Liver (tissue), 9 donors: ENCODE results near the gene PAPOLG. TPM values are rescaled to one million over a fixed set of nuclear protein-coding genes. Genes with fewer than 3 reads are reported as not detected.

Experiments
- DNase-seq: peaks from one replicate; pipeline ENCODE4 v3.0.0-alpha.2; 2017; ENCODE audit warnings: low spot score
- H3K27ac ChIP-seq, 2 donors: one replicate each; pipeline ENCODE4 v1.7.0; 2013; ENCODE audit warnings: inconsistent platforms in 2 of 2, low read length in 2 of 2, control low read depth in 1 of 2, low read depth in 1 of 2, mild to moderate bottlenecking in 1 of 2
- H3K27me3 ChIP-seq, 4 donors: one replicate each; pipeline versions ENCODE4 v1.6.1 to v1.7.0; 2013; ENCODE audit warnings: low read length in 3 of 4, inconsistent platforms in 1 of 4, mild to moderate bottlenecking in 1 of 4, moderate library complexity in 1 of 4; ENCODE audit not compliant: control insufficient read depth in 4 of 4, insufficient read depth in 4 of 4
- H3K36me3 ChIP-seq, 4 donors: one replicate each; pipeline versions ENCODE4 v1.6.1 to v1.7.0; 2013; ENCODE audit warnings: low read length in 3 of 4, mild to moderate bottlenecking in 3 of 4, low read depth in 1 of 4, moderate library complexity in 1 of 4; ENCODE audit not compliant: control insufficient read depth in 4 of 4, insufficient read depth in 3 of 4
- H3K4me1 ChIP-seq, 4 donors: one replicate each; pipeline versions ENCODE4 v1.6.1 to v1.7.0; 2013; ENCODE audit warnings: low read length in 3 of 4, mild to moderate bottlenecking in 3 of 4, moderate library complexity in 1 of 4; ENCODE audit not compliant: control insufficient read depth in 4 of 4, insufficient read depth in 4 of 4
- H3K4me3 ChIP-seq, 3 donors: one replicate each; pipeline versions ENCODE4 v1.6.1 to v1.7.0; 2013; ENCODE audit warnings: low read length in 3 of 3, control low read depth in 1 of 3, low read depth in 1 of 3, mild to moderate bottlenecking in 1 of 3
- H3K9ac ChIP-seq, 2 donors: one replicate each; pipeline ENCODE4 v1.7.0; 2013; ENCODE audit warnings: low read length in 2 of 2, mild to moderate bottlenecking in 2 of 2, moderate library complexity in 2 of 2, control low read depth in 1 of 2, low read depth in 1 of 2
- H3K9me3 ChIP-seq, 4 donors: one replicate each; pipeline versions ENCODE4 v1.6.1 to v1.7.0; 2013; ENCODE audit warnings: low read length in 3 of 4; ENCODE audit not compliant: control insufficient read depth in 4 of 4
- ATF3 ChIP-seq: IDR thresholded peaks from 2 replicates; pipeline ENCODE4 v1.6.1; 2016; ENCODE audit warnings: antibody characterized with exemption
- CTCF ChIP-seq: fragments of 150-350 bp; IDR thresholded peaks from 2 replicates; pipeline ENCODE4 v1.5.1; 2017; ENCODE audit warnings: improper control_type of control experiment, low read depth, low read length; ENCODE audit not compliant: missing input control
- EGR1 ChIP-seq, 2 donors: IDR thresholded peaks; 2 replicates each; pipeline ENCODE4 v1.6.1; 2016 to 2018; ENCODE audit warnings: antibody characterized with exemption in 2 of 2, low read depth in 2 of 2
- FOXA1 ChIP-seq: IDR thresholded peaks from 2 replicates; pipeline ENCODE4 v1.6.1; 2016; ENCODE audit warnings: antibody characterized with exemption
- FOXA2 ChIP-seq: IDR thresholded peaks from 2 replicates; pipeline ENCODE4 v1.6.1; 2016; ENCODE audit warnings: antibody characterized with exemption
- GABPA ChIP-seq, 2 donors: IDR thresholded peaks in 1 of 2; conservative IDR thresholded peaks in 1 of 2; 2 replicates each; pipeline ENCODE4 v1.6.1; 2016; ENCODE audit warnings: antibody characterized with exemption in 2 of 2, mild to moderate bottlenecking in 1 of 2, moderate library complexity in 1 of 2
- HNF4A ChIP-seq, 2 donors: conservative IDR thresholded peaks; 2 replicates each; pipeline ENCODE4 v1.6.1; 2016; ENCODE audit warnings: antibody characterized with exemption in 2 of 2, mild to moderate bottlenecking in 2 of 2
- JUND ChIP-seq, 2 donors: IDR thresholded peaks; 2 replicates each; pipeline ENCODE4 v1.6.1; 2016; ENCODE audit warnings: antibody characterized with exemption in 2 of 2
- NR2F2 ChIP-seq: IDR thresholded peaks from 2 replicates; pipeline ENCODE4 v1.6.1; 2016; ENCODE audit warnings: antibody characterized with exemption
- RAD21 ChIP-seq, 2 donors: IDR thresholded peaks; 2 replicates each; pipeline ENCODE4 v1.6.1; 2016; ENCODE audit warnings: antibody characterized with exemption in 2 of 2, mild to moderate bottlenecking in 2 of 2
- SP1 ChIP-seq: IDR thresholded peaks from 2 replicates; pipeline ENCODE4 v1.6.1; 2018; ENCODE audit warnings: antibody characterized with exemption, mild to moderate bottlenecking
- TAF1 ChIP-seq: conservative IDR thresholded peaks from 2 replicates; pipeline ENCODE4 v1.6.1; 2016; ENCODE audit warnings: antibody characterized with exemption, mild to moderate bottlenecking
- YY1 ChIP-seq: IDR thresholded peaks from 2 replicates; pipeline ENCODE4 v1.6.1; 2016; ENCODE audit warnings: antibody characterized with exemption, mild to moderate bottlenecking
- WGBS: extraction: QIAGEN DNeasy Blood & Tissue Kit; methylation state at CpG from one replicate; pipeline ENCODE4 v1.1.7; 2013; 5-methylcytosine and 5-hydroxymethylcytosine counted together
- polyA plus RNA-seq, 2 donors: library from polyadenylated mRNA; stranded (reverse) in 1 of 2; unstranded in 1 of 2; fragments of 200-250 nt in 1 of 2; fragments of >200 nt in 1 of 2; fragmentation: Nextera tagmentation in 1 of 2; extraction: Ambion mirVana in 1 of 2; gene quantifications; one replicate each; pipeline versions ENCODE4 v1.2.1 to v1.2.3, GENCODE V29; 2013 to 2015
- total RNA-seq, 2 donors: library from RNA; depleted of rRNA; stranded (reverse); fragments of >200 nt; gene quantifications; one replicate each; pipeline ENCODE4 v1.2.3, GENCODE V29; 2014
- TF ChIP-seq, protein P1 (sequence below): IDR thresholded peaks from 2 replicates; pipeline ENCODE4 v1.6.1; 2016; ENCODE audit warnings: antibody characterized with exemption
- TF ChIP-seq, protein P2 (sequence below): IDR thresholded peaks from 2 replicates; pipeline ENCODE4 v1.6.1; 2016; ENCODE audit warnings: antibody characterized with exemption, mild to moderate bottlenecking
- TF ChIP-seq, protein P3 (sequence below): IDR thresholded peaks from 2 replicates; pipeline ENCODE4 v1.6.1; 2016; ENCODE audit warnings: antibody characterized with exemption
- donor health status: healthy.
- donor health status: healthy.
- donor health status: healthy.
- donor health status: healthy.
- donor health status: healthy.

Gene PAPOLG
- total and polyA plus RNA-seq, 4 donors: 1.8 to 7.7 (median 3.6) TPM

DNA sequence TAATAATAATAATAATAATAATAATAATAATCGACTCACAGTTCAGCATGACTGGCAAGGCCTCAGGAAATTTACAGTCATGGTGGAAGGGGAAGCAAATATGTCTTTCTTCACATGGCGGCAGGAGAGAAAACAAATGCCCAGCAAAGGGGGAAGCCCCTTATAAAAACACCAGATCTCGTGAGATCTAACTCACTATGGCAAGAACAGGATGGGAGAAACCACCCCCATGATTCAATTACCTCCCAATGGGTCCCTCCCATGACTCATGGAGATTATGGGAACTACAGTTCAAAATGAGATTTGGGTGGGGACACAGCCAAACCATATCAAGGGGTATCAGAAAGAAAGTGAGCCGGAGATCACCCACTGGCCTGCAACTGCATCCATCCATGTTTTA, 40.5 kb upstream of the PAPOLG start:
- 95% methylated on average over 4 of the region's 4 CpGs for WGBS
- Histone ChIP-seq H3K27me3 (no peaks in the 10 kb centered on the region), H3K9ac (no peak overlapping the region), H3K36me3 (no peaks in the 10 kb centered on the region), H3K9me3 (no peaks in the 10 kb centered on the region), H3K4me3 (no peak overlapping the region), H3K4me1 (no peaks in the 10 kb centered on the region), H3K27ac (no peak overlapping the region)
- TF ChIP-seq FOXA1 (no peak), GABPA (IDR thresholded peaks at IDR 0.05 in 1 of 2, conservative IDR thresholded peaks at IDR 0.05 in 1 of 2) (no peak), JUND (IDR thresholded peaks at IDR 0.05) (no peak), TAF1 (no peak), CTCF (no peak), NR2F2 (no peak), YY1 (no peak), FOXA2 (no peak)
- TF ChIP-seq, protein P1, sequence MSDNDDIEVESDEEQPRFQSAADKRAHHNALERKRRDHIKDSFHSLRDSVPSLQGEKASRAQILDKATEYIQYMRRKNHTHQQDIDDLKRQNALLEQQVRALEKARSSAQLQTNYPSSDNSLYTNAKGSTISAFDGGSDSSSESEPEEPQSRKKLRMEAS: no peak
- TF ChIP-seq, protein P2, sequence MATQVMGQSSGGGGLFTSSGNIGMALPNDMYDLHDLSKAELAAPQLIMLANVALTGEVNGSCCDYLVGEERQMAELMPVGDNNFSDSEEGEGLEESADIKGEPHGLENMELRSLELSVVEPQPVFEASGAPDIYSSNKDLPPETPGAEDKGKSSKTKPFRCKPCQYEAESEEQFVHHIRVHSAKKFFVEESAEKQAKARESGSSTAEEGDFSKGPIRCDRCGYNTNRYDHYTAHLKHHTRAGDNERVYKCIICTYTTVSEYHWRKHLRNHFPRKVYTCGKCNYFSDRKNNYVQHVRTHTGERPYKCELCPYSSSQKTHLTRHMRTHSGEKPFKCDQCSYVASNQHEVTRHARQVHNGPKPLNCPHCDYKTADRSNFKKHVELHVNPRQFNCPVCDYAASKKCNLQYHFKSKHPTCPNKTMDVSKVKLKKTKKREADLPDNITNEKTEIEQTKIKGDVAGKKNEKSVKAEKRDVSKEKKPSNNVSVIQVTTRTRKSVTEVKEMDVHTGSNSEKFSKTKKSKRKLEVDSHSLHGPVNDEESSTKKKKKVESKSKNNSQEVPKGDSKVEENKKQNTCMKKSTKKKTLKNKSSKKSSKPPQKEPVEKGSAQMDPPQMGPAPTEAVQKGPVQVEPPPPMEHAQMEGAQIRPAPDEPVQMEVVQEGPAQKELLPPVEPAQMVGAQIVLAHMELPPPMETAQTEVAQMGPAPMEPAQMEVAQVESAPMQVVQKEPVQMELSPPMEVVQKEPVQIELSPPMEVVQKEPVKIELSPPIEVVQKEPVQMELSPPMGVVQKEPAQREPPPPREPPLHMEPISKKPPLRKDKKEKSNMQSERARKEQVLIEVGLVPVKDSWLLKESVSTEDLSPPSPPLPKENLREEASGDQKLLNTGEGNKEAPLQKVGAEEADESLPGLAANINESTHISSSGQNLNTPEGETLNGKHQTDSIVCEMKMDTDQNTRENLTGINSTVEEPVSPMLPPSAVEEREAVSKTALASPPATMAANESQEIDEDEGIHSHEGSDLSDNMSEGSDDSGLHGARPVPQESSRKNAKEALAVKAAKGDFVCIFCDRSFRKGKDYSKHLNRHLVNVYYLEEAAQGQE: no peak
- TF ChIP-seq, protein P3, sequence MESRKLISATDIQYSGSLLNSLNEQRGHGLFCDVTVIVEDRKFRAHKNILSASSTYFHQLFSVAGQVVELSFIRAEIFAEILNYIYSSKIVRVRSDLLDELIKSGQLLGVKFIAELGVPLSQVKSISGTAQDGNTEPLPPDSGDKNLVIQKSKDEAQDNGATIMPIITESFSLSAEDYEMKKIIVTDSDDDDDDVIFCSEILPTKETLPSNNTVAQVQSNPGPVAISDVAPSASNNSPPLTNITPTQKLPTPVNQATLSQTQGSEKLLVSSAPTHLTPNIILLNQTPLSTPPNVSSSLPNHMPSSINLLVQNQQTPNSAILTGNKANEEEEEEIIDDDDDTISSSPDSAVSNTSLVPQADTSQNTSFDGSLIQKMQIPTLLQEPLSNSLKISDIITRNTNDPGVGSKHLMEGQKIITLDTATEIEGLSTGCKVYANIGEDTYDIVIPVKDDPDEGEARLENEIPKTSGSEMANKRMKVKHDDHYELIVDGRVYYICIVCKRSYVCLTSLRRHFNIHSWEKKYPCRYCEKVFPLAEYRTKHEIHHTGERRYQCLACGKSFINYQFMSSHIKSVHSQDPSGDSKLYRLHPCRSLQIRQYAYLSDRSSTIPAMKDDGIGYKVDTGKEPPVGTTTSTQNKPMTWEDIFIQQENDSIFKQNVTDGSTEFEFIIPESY: no peak
- no peak for DNase-seq

DNA sequence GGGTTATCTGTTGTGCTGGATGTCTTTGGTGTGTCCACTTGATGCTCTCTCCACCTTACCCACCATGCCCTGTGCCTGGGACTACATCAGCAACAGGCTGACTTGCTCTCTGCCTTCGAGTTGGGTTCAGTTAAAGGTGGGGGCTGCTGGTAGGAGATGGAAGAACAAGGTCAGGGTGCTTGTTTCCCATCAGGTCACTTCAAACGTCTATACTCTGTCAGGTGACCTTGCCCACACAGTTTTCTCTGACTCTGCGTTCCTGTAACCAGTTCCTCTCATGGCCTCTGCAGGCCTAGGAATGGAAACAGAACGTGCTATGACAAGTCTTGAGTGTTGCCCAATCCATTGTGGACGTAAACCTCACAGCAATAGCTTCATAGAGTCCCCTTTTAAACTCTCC, 38.4 kb upstream of the PAPOLG start:
- no peak overlapping the region for H3K4me3 ChIP-seq
- no peaks in the 10 kb centered on the region for H3K27me3 ChIP-seq
- no peaks in the 10 kb centered on the region for H3K4me1 ChIP-seq
- TF ChIP-seq ATF3 (no peak), NR2F2 (no peak), RAD21 (IDR thresholded peaks at IDR 0.05) (no peak), EGR1 (IDR thresholded peaks at IDR 0.05; ENCODE audit: low read depth in 2 of 2) (no peak), HNF4A (conservative IDR thresholded peaks at IDR 0.05) (no peak), SP1 (no peak), TAF1 (no peak), GABPA (IDR thresholded peaks at IDR 0.05 in 1 of 2, conservative IDR thresholded peaks at IDR 0.05 in 1 of 2) (no peak), JUND (IDR thresholded peaks at IDR 0.05) (no peak)
- TF ChIP-seq, protein P3: no peak
- no peak overlapping the region for H3K27ac ChIP-seq
- H3K9me3 ChIP-seq: no peaks in the 10 kb centered on the region
- no peak for DNase-seq
- H3K9ac ChIP-seq: no peak overlapping the region
- 57% methylated on average over 5 of the region's 5 CpGs for WGBS
- no peaks in the 10 kb centered on the region for H3K36me3 ChIP-seq
